GM19372 (cell line): ENCODE measurements around the gene WDR17.

Source experiments
- ATAC-seq: cut with Tn5 transposase; IDR thresholded peaks from one replicate; pipeline ENCODE4 v1.9.1; 2021; ENCODE audit warnings: mild to moderate bottlenecking, low read depth, moderate library complexity; ENCODE audit not compliant: unreplicated experiment

The WDR17 gene

GRCh38 chr4:176084769-176085168 lies 19.1 kb downstream of the WDR17 start:
- ATAC-seq: no peak

- ATAC-seq: no peak
Observed at GRCh38 chr4:176090115-176090514, 24.5 kb downstream of the WDR17 start.

GRCh38 chr4:176099314-176099713 lies 33.7 kb downstream of the WDR17 start:
- ATAC-seq: no peak

DNA sequence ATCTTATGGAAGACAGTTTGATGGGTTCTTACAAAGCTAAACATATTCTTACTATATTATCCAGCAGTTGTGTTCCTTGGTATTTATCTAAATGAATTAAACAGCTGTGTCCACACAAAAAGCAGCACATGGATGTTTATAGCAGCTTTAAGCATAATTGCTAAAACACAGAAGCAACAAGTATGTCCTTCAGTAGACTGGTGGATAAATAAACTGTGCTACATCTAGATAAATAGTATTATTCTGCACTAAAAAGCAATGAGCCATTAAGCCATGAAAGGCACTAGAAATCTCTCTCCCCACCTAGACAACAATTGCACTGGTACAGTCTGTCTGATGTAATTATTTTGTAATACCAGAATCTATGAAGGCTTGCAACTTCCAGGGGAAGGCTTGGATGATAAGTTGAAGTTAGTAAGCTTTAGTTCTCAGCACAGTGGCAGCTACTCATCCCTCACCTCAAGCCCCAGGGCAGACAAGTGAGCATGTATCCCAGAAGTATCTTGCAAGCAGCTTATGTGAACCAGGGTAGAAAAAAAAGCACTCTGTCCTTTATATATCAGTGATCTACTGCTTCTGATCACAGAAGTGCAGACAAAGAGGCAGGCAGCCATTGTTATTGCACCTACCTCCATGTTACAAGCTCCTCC lies 36.9 kb downstream of the WDR17 start:
- no peak for ATAC-seq

DNA sequence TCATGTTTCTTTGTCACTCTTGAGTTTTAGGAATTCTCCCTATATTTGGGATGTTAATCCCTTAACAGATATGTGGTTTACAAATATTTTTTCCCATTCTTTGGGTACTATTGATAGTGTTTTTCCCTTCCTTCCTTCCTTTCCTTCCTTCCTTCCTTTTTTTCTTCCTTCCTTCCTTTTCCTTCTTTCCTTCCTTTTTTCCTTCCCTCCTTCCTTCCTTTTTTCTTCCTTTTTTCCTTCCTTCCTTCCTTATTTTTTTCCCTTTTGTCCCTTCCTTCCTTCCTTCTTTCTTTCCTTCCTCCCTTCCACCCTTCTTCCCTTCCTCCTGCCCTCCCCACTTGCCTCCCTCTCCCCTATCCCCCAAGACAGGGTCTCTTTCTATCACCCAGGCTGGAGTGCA lies 42.1 kb downstream of the WDR17 start:
- no peak for ATAC-seq

DNA sequence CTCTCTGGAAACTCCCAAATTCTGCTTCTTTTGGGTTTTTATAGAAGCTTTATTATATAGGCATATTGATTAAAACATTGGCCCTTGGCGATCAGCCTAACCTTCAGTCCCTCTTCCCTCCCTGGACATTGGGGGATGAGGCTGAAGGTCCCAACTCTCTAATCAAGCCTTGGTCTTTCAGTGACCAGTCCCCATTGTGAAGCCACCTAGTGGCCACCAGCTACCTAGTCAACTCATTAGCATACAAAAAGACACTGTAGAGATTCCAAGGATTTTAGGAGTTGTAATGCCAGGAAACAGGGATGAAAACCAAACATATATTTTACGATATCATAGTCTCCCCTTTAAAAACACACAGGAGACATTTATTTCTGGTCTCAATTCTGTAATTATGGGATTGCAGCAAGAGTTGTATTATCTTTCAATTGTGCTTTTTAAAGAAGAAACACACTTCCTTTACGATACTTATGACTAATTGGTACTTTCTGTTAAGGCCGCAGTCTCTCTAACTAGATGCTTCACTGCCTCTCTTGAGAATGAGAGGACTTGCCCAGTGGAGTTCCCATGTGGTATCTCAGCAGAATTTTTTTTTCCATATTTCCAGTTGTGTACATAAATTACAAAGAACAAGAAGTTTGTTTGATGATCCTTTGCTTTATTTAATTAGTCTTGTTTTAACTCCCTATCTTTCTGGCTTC lies 58.2 kb downstream of the WDR17 start:
- peak; percentile 99 for ATAC-seq

DNA sequence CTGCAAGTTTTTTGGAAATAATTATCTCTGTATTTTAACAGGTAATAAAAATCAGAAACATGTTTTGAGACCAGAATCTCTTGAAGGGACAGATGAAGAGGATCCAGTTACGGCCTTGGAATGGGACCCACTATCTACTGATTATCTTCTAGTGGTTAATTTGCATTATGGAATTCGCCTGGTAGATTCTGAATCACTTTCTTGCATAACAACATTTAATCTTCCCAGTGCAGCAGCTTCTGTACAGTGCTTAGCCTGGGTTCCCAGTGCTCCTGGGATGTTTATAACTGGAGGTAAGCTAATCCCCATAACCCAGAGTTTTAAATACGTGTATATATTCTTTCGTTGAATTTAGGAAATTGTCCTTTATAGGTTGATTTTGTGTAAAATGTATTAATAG lies 59.4 kb downstream of the WDR17 start:
- no peak for ATAC-seq

- ATAC-seq: no peak
Observed at GRCh38 chr4:176134670-176135069, 69.0 kb downstream of the WDR17 start.

- ATAC-seq: no peak
Observed at GRCh38 chr4:176137631-176138030, 72.0 kb downstream of the WDR17 start.

GRCh38 chr4:176139518-176139917 lies 73.9 kb downstream of the WDR17 start:
- ATAC-seq: no peak

DNA sequence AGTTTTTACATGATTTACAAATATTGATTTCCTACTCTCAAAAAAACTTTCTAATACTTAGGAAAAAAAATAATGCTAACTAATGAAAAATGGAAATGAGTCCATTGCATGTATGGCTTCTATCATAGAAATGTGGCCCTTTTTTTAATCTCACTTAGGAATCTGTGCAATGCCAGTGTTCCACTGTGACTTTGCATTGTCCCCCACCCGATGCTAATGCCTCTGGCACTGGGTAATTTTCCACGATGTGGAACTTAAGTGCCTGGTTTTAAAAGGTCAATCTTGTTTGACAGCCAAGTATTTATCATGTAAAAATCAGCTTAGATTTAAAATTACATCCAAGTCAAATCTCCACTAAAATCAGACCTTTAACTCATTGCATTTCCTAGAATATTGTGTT lies 76.6 kb downstream of the WDR17 start:
- no peak for ATAC-seq

- no peak for ATAC-seq
Observed at GRCh38 chr4:176149680-176150355, 84.2 kb downstream of the WDR17 start.

DNA sequence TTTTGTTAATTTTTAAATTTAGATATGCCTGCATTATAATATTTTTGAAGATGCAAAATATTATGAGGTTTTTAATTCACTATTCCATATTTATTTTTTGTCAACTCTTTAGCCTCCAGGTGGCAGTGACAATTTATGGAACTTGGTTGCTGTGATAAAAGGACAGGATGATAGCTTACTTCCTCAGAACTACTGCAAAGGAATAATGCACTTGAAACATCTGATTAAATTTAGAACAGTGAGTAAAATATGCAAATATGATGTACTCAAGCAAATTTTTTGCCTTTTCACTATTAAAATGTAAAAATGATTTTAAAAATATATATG lies 84.7 kb downstream of the WDR17 start:
- no peak for ATAC-seq

GRCh38 chr4:176150704-176151103 lies 85.1 kb downstream of the WDR17 start:
- no peak for ATAC-seq

DNA sequence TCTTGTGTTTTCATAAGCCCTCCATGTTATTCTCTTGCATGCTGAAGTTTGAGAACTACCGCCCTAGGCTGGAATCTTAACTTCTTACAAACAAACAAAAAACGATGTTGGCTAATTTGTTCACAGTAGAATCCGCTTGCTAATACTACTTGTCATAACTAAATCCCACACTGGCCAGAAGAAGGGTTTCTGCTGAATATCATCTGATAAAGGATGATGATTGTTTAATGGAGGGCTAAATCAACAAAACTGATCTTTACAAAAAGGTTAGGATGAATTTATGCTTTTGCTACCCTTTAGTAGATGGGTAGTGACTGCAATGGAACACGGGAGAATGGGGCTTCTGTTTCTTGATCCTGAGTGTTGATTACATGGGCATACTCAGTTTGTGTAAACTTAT lies 87.5 kb downstream of the WDR17 start:
- ATAC-seq: no peak

GRCh38 chr4:176156656-176157055 lies 91.0 kb downstream of the WDR17 start:
- ATAC-seq: no peak

DNA sequence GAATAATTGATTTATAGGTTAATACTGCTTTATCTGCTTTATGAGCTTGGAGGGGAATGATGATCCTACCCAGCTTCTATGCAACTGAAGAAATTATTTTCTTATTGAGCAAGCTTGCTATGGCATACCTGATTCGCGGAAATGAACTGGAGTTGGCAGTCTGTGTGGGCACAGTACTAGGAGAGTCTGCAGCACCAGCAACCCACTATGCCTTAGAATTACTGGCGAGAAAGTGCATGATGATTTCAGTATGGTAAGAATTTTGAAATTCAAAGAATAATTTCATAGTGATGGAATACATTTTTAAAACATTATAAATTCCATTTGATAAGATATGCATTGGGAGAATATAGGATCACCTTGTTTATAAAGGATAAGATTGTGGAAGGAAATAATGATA lies 97.4 kb downstream of the WDR17 start:
- no peak for ATAC-seq

DNA sequence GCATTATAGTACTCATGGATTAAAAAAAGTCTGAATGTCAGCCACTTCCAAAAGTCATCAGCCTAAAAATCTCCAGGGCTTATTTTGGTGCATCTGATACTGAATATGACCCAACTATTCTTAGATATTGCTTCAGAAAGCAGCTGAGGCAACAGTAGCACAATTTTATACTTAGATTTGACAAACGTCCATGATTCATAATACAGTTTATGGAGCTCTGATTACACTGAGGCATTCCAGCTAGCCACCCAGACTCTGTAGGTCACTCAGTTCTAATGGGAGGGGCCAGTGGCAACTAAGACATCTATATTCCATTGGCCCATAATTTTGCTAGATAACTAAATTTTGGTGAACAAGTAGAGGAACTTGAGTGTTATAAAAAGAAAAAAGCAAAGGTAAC lies 119.4 kb downstream of the WDR17 start:
- no peak for ATAC-seq

GRCh38 chr4:176186067-176186466 lies 120.4 kb downstream of the WDR17 start:
- ATAC-seq: no peak

GRCh38 chr4:176186671-176187395 lies 121.2 kb downstream of the WDR17 start:
- no peak for ATAC-seq

GRCh38 chr4:176187624-176188023 lies 122.0 kb downstream of the WDR17 start:
- ATAC-seq: no peak
